ENCODE results near the gene STK40. TPM values are rescaled to one million over a fixed set of nuclear protein-coding genes. Genes with fewer than 3 reads are reported as not detected.

Gene STK40
- total and polyA plus RNA-seq, 9 of the 15 experiments (the other 6 are each of a cell fraction or from before 2014, with no cell fraction given) = 0.69 to 94.3 (median 39.1) TPM

DNA sequence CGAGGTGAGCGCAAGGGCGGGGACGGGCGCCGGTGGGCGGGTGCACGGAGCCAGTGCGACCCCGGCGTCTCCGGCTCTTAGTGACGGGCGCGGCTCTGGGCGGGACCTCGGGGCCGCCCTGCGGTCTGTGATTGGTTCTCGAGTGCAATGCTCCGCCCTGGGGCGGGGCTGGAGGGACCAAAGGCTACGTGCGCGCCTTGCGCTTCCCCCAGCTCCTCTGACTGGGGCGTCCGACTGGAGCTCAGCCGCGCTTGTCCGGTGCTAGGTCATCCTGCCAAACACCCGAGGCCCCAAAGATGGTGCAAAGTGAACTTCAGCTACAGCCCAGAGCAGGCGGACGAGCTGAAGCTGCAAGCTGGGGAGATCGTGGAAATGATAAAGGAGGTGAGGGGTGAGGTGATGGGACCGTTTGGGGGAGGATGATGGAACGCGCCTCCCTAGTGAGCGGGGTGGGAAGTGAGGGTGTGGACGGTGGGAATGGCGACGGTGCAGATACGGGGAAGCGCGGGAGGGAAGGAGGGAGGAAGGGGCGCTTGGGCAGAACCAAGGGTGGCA, 78.7 kb downstream of the STK40 start (continued):
- TF ChIP-seq, protein P1, sequence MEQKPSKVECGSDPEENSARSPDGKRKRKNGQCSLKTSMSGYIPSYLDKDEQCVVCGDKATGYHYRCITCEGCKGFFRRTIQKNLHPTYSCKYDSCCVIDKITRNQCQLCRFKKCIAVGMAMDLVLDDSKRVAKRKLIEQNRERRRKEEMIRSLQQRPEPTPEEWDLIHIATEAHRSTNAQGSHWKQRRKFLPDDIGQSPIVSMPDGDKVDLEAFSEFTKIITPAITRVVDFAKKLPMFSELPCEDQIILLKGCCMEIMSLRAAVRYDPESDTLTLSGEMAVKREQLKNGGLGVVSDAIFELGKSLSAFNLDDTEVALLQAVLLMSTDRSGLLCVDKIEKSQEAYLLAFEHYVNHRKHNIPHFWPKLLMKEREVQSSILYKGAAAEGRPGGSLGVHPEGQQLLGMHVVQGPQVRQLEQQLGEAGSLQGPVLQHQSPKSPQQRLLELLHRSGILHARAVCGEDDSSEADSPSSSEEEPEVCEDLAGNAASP (IDR thresholded peaks at IDR 0.05) = no peak
- no peak for TF ChIP-seq ZNF253 (CRISPR knock-in tag; conservative IDR thresholded peaks at IDR 0.05)
- peak; percentile 87 for TF ChIP-seq NFYB (IDR thresholded peaks at IDR 0.05; ENCODE audit: extremely low read depth, insufficient read length)
- no peak for TF ChIP-seq CAMTA2 (CRISPR knock-in tag; conservative IDR thresholded peaks at IDR 0.05)
- 0 out of 2 replicates have a peak, but pooled peaks have one; percentile 2 for TF ChIP-seq JUND (IDR thresholded peaks at IDR 0.05; ENCODE audit: borderline replicate concordance, low read depth, low read length)
- no peak; the same call in 2 of the 3 replicates for TF ChIP-seq JUND (tag; IDR thresholded peaks at IDR 0.05; ENCODE audit: borderline replicate concordance, low read depth, low read length)
- TF ChIP-seq STAG1 (CRISPR knock-in tag; IDR thresholded peaks at IDR 0.05; ENCODE audit: borderline replicate concordance) = no peak
- TF ChIP-seq XRCC5 (IDR thresholded peaks at IDR 0.05; ENCODE audit: low read depth, low read length) = 0 out of 2 replicates have a peak, but pooled peaks have one; percentile 18
- no peak for TF ChIP-seq ADNP (tag; IDR thresholded peaks at IDR 0.05)
- TF ChIP-seq ZNF644 (tag; IDR thresholded peaks at IDR 0.05; ENCODE audit: low read depth) = no peak
- TF ChIP-seq ESRRA (IDR thresholded peaks at IDR 0.05; ENCODE audit: borderline replicate concordance, low read depth) = no peak
- peak in 1 of 2 experiments; percentile 27; a peak in 2 of 4 replicates for TF ChIP-seq MAZ (CRISPR knock-in tag; conservative IDR thresholded peaks at IDR 0.05 in 1 of 2, IDR thresholded peaks at IDR 0.05 in 1 of 2)
- peak; percentile 67 for TF ChIP-seq SP1 (CRISPR knock-in tag; IDR thresholded peaks at IDR 0.05)
- no peak for TF ChIP-seq RBM17 (IDR thresholded peaks at IDR 0.05; ENCODE audit: borderline replicate concordance, low read depth, low read length)
- peak; percentile 49; the same call in 1 of the 2 replicates for TF ChIP-seq CREM (IDR thresholded peaks at IDR 0.05; ENCODE audit: low read depth)
- TF ChIP-seq SRF (CRISPR knock-in tag; IDR thresholded peaks at IDR 0.05) = peak in 1 of 2 experiments; percentile 26; a peak in 1 of 4 replicates
- TF ChIP-seq, protein P2, sequence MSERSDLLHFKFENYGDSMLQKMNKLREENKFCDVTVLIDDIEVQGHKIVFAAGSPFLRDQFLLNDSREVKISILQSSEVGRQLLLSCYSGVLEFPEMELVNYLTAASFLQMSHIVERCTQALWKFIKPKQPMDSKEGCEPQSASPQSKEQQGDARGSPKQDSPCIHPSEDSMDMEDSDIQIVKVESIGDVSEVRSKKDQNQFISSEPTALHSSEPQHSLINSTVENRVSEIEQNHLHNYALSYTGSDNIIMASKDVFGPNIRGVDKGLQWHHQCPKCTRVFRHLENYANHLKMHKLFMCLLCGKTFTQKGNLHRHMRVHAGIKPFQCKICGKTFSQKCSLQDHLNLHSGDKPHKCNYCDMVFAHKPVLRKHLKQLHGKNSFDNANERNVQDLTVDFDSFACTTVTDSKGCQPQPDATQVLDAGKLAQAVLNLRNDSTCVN (CRISPR knock-in tag; IDR thresholded peaks at IDR 0.05) = peak; percentile 88
- TF ChIP-seq, protein P3, sequence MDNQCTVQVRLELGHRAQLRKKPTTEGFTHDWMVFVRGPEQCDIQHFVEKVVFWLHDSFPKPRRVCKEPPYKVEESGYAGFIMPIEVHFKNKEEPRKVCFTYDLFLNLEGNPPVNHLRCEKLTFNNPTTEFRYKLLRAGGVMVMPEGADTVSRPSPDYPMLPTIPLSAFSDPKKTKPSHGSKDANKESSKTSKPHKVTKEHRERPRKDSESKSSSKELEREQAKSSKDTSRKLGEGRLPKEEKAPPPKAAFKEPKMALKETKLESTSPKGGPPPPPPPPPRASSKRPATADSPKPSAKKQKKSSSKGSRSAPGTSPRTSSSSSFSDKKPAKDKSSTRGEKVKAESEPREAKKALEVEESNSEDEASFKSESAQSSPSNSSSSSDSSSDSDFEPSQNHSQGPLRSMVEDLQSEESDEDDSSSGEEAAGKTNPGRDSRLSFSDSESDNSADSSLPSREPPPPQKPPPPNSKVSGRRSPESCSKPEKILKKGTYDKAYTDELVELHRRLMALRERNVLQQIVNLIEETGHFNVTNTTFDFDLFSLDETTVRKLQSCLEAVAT (IDR thresholded peaks at IDR 0.05) = peak; percentile 75 to 83; a peak in 3 of 4 replicates
- TF ChIP-seq POLR2G (IDR thresholded peaks at IDR 0.05; ENCODE audit: low read depth, low read length) = peak; percentile 88
- TF ChIP-seq ELF4 (CRISPR knock-in tag; IDR thresholded peaks at IDR 0.05) = peak; percentile 73; the same call in 1 of the 2 replicates
- TF ChIP-seq, protein P4, sequence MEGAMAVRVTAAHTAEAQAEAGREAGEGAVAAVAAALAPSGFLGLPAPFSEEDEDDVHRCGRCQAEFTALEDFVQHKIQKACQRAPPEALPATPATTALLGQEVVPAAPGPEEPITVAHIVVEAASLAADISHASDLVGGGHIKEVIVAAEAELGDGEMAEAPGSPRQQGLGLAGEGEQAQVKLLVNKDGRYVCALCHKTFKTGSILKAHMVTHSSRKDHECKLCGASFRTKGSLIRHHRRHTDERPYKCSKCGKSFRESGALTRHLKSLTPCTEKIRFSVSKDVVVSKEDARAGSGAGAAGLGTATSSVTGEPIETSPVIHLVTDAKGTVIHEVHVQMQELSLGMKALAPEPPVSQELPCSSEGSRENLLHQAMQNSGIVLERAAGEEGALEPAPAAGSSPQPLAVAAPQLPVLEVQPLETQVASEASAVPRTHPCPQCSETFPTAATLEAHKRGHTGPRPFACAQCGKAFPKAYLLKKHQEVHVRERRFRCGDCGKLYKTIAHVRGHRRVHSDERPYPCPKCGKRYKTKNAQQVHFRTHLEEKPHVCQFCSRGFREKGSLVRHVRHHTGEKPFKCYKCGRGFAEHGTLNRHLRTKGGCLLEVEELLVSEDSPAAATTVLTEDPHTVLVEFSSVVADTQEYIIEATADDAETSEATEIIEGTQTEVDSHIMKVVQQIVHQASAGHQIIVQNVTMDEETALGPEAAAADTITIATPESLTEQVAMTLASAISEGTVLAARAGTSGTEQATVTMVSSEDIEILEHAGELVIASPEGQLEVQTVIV (CRISPR knock-in tag; IDR thresholded peaks at IDR 0.05; ENCODE audit: borderline replicate concordance) = no peak
